ENCODE measurements around the gene STK10. TPM values are rescaled to one million over a fixed set of nuclear protein-coding genes. Genes with fewer than 3 reads are reported as not detected.

STK10 gene
- total RNA-seq, 1 donor from 2014 or later: 72.5 TPM

GRCh38 chr5:172110921-172111851, 76.8 kb downstream of the STK10 start:
- intact Hi-C loops (cut with DNase I): loop anchor here (10.0 kb wide), 1 partner anchor 64 kb away; no protein-coding TSS in a partner anchor
- H3K4me1 ChIP-seq: peaks cover 82% of the 10 kb centered on the region
- TF ChIP-seq CTCF (IDR thresholded peaks at IDR 0.05): no peak
- H3K4me3 ChIP-seq: peak overlapping the region; percentile 36
- peak overlapping the region; percentile 76 for H3K27ac ChIP-seq
- ATAC-seq: peak; percentile 63 to 77
- H3K27me3 ChIP-seq (ENCODE audit: low read depth): no peaks in the 10 kb centered on the region
- H3K9me3 ChIP-seq: no peaks in the 10 kb centered on the region
- peaks cover 17% of the 10 kb centered on the region for H3K36me3 ChIP-seq
- DNase-seq: peak; percentile 78

DNA sequence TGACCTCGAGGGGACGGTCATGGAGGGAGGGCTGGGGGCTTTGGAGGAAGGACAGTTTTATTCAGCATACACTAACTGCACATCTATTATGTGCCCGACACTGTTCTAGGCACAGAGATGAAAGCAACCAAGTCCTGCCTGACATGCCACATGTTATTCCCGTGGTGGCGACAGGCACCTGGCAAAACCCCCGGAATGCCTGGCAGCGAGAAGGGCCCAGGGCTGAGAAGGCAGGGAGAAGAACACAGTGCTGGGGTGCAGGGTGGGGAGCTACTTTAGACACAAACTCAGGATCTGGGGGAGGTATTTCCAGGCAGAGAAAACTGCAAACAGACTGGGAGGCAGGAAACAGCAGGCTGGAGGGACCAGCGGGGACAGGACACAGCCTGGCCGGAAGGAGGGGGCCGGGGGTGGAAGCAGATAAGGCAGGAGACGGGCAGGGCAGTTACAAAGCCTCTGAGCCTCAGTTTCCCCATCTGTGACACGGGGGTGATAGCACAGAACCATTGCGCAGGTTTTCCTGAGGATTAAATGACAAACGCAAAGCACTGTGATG, 77.7 kb downstream of the STK10 start:
- peak overlapping the region; percentile 36 for H3K4me3 ChIP-seq
- H3K4me1 ChIP-seq: peaks cover 76% of the 10 kb centered on the region
- H3K27me3 ChIP-seq (ENCODE audit: low read depth): no peaks in the 10 kb centered on the region
- H3K36me3 ChIP-seq: peaks cover 16% of the 10 kb centered on the region
- no peaks in the 10 kb centered on the region for H3K9me3 ChIP-seq
- TF ChIP-seq CTCF (IDR thresholded peaks at IDR 0.05): no peak
- peak overlapping the region; percentile 76 for H3K27ac ChIP-seq
- peak; percentile 42 for DNase-seq
- intact Hi-C loops (cut with DNase I): loop anchor here (10.0 kb wide), 1 partner anchor 64 kb away; no protein-coding TSS in a partner anchor
- no peak for ATAC-seq

DNA sequence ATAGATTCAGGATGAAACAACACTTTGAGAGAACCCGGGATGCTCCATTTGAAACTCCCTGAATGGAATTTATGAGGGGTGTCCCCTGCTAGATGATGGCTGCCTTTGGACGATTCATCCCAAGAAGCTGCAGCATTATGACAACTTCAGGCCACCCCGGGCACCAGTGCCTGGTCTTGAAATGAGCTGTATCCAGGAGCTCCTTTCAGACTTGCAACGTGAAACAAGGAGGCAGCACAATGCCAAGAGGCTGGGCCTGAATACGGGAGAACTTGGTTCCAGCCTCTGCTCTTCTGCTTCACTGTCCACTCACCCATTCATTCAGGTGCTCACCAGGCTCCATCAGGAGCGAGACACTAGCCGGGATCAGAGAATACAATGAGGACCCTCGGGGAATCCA, 78.3 kb downstream of the STK10 start:
- Histone ChIP-seq H3K27ac (peak overlapping the region; percentile 76), H3K27me3 (ENCODE audit: low read depth) (no peaks in the 10 kb centered on the region), H3K4me1 (peaks cover 71% of the 10 kb centered on the region), H3K9me3 (no peaks in the 10 kb centered on the region), H3K36me3 (peaks cover 20% of the 10 kb centered on the region), H3K4me3 (no peak overlapping the region)
- ATAC-seq (no peak), DNase-seq (peak; percentile 14)
- no peak for TF ChIP-seq CTCF (IDR thresholded peaks at IDR 0.05)
- intact Hi-C loops (cut with DNase I): loop anchor here (10.0 kb wide), 1 partner anchor 65 kb away; no protein-coding TSS in a partner anchor

DNA sequence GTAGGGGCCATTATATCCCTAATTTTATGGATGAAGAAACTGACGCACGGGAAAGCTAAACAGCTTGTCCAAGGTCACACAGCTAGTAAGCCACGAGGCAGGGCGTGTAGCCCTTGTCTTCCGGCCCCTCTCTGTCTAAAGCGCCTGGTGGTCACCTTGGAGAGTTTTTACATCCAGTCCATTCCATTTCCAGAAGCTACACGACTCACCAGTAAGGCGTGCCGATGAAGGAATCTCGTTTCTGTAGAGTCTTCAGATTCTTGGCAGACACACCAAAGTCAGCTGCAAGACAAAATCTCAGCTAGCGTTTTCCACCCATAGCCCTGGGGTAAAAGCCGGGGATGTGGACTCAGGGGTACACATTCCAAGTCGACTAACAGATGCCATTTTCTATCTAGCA, 80.5 kb downstream of the STK10 start:
- ATAC-seq (no peak), DNase-seq (peak; percentile 28)
- Histone ChIP-seq H3K27me3 (ENCODE audit: low read depth) (no peaks in the 10 kb centered on the region), H3K4me1 (peaks cover 69% of the 10 kb centered on the region), H3K9me3 (no peaks in the 10 kb centered on the region), H3K27ac (peak overlapping the region; percentile 4), H3K4me3 (no peak overlapping the region), H3K36me3 (peaks cover 40% of the 10 kb centered on the region)
- TF ChIP-seq CTCF (IDR thresholded peaks at IDR 0.05): no peak
- intact Hi-C loops (cut with DNase I): no loop called here

DNA sequence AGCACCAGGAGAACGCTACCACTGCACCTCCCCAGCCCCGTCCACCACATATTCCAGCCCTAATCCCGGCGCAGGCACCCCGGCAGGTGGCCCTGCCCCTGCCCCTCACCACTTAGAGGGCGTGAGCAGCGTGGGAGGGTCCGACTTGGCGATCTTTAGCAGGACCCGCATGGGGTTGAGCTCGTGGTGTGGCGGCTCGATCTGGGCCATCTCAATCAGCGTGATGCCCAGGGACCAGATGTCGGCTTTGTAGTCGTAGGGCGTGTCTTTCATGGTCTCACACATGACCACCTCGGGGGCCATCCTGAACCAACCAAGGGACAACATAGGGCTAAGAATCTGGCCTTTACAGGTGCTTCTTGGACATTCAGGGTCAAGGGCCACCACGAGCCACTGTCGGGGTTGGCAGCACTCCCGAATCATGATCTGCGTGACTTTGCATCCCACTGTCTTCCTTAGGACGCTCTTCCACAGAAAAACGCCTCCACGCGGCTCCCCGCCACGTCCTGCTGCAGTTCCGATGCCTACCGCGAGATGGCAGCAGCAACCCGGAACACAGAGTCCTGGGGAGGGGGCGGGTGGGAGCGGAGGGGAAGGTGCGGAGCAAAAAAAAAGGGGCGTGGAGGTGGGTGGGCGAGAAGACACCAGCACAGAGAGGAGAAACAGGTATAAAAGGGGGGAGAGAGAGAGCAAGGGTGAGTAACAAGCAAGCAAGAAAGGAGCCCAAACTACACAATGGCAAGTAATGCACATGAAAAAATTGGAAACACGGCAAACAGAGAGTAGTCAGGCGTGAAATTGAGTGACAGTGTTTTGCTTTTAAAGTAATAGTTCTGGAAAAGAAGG, 81.3 kb downstream of the STK10 start:
- H3K27ac ChIP-seq: no peak overlapping the region
- H3K9me3 ChIP-seq: no peaks in the 10 kb centered on the region
- intact Hi-C loops (cut with DNase I): no loop called here
- H3K27me3 ChIP-seq (ENCODE audit: low read depth): no peaks in the 10 kb centered on the region
- peaks cover 48% of the 10 kb centered on the region for H3K36me3 ChIP-seq
- ATAC-seq (peak; percentile 38 to 58), DNase-seq (peak; percentile 63)
- TF ChIP-seq CTCF (IDR thresholded peaks at IDR 0.05): peak; percentile 89
- H3K4me3 ChIP-seq: peak overlapping the region; percentile 25
- H3K4me1 ChIP-seq: peaks cover 69% of the 10 kb centered on the region

All from lower lobe of right lung (tissue), 2 donors.